Esophagus (tissue), 2 donors: ENCODE results near the gene APOBEC3H. TPM values are rescaled to one million over a fixed set of nuclear protein-coding genes. Genes with fewer than 3 reads are reported as not detected.
A peak's percentile ranks its signal among the peaks of the same experiment; 100 is the strongest.

Experiments used
- H3K27ac ChIP-seq, 2 donors: one replicate each; pipeline ENCODE4 v1.5.1; 2013; ENCODE audit warnings: low read depth in 2 of 2, mild to moderate bottlenecking in 2 of 2, inconsistent platforms in 1 of 2, low read length in 1 of 2, moderate library complexity in 1 of 2
- H3K27me3 ChIP-seq, 2 donors: one replicate each; pipeline ENCODE4 v1.6.1; 2013; ENCODE audit warnings: low read length in 2 of 2, control low read depth in 1 of 2, mild to moderate bottlenecking in 1 of 2; ENCODE audit not compliant: insufficient read depth in 2 of 2, control insufficient read depth in 1 of 2
- H3K36me3 ChIP-seq, 2 donors: one replicate each; pipeline ENCODE4 v1.6.1; 2013; ENCODE audit warnings: low read length in 1 of 2; ENCODE audit not compliant: control insufficient read depth in 2 of 2, insufficient read depth in 2 of 2
- H3K4me1 ChIP-seq, 2 donors: one replicate each; pipeline ENCODE4 v1.6.1; 2013; ENCODE audit warnings: low read length in 1 of 2; ENCODE audit not compliant: control insufficient read depth in 2 of 2, insufficient read depth in 2 of 2
- H3K4me3 ChIP-seq, 2 donors: one replicate each; pipeline ENCODE4 v1.5.1; 2013; ENCODE audit warnings: low read length in 2 of 2, mild to moderate bottlenecking in 2 of 2, low read depth in 1 of 2, moderate library complexity in 1 of 2
- H3K9me3 ChIP-seq, 2 donors: one replicate each; pipeline ENCODE4 v1.6.1; 2013; ENCODE audit warnings: mild to moderate bottlenecking in 2 of 2, low read depth in 1 of 2, low read length in 1 of 2, moderate library complexity in 1 of 2; ENCODE audit not compliant: control insufficient read depth in 2 of 2, insufficient read depth in 1 of 2
- WGBS, 2 donors: extraction: QIAGEN DNeasy Blood & Tissue Kit; methylation state at CpG; one replicate each; pipeline ENCODE4 v1.1.7; 2013; 5-methylcytosine and 5-hydroxymethylcytosine counted together
- polyA plus RNA-seq, 2 donors: library from polyadenylated mRNA; stranded (reverse); fragments of 200-250 nt; gene quantifications; one replicate each; pipeline ENCODE4 v1.2.3, GENCODE V29; 2013
- donor health status: healthy with polysubstance abuse.
- donor health status: Bipolar disorder and iron deficiency.

APOBEC3H gene
- polyA plus RNA-seq, 2 donors = 0.20 to 0.51 TPM

DNA sequence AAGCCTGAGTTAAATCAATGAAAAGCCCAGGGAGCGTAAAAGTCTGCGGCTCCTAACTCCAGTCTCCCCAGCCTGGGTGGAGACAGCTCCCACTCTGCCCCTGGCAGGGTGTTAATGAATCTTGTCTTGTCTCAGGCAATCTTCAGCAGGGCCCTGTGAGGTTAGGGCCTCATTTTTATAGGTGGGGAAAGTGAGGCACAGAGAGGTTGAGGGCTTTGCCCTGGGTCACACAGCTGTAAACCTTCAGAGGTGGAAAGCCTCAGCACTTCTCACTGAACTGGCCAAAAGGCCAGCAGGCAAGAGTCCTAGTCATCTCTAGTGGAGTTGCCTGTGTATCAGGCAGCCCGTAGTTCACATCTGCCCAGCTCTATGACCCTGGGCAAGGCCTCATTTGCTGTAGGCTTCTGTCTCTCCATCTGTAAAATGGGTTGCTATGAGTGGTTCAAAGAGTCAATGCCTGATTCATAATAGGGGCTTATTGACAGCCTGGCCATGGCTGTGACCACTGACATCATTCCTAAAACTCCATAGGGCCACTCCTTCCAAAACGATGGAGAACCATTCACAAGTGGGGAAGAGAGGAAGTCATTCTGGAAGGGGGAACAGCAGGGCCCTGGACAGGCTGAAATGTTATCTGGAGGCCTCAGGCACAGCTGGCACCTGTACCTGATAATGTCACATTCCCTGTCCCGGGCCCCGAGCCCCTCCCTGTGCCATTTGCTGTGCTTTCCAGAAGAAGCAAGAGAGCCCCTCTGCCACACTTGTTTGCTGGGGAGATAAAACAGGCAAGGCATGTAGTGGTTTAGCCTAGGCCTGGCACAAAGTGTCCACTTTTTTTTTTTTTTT lies 49.4 kb downstream of the APOBEC3H start:
- 49 to 57% methylated on average over 6 of the region's 6 CpGs for WGBS, 2 donors
- H3K27ac ChIP-seq = peak overlapping the region; percentile 90 to 92
- H3K4me1 ChIP-seq = peaks cover 10 to 12% of the 10 kb centered on the region in 2 donors
- H3K9me3 ChIP-seq = no peaks in the 10 kb centered on the region
- peak overlapping the region in 1 of 2 donors; percentile 76 for H3K4me3 ChIP-seq
- H3K36me3 ChIP-seq = peaks cover 0 to 6% of the 10 kb centered on the region in 2 donors
- H3K27me3 ChIP-seq = no peaks in the 10 kb centered on the region

DNA sequence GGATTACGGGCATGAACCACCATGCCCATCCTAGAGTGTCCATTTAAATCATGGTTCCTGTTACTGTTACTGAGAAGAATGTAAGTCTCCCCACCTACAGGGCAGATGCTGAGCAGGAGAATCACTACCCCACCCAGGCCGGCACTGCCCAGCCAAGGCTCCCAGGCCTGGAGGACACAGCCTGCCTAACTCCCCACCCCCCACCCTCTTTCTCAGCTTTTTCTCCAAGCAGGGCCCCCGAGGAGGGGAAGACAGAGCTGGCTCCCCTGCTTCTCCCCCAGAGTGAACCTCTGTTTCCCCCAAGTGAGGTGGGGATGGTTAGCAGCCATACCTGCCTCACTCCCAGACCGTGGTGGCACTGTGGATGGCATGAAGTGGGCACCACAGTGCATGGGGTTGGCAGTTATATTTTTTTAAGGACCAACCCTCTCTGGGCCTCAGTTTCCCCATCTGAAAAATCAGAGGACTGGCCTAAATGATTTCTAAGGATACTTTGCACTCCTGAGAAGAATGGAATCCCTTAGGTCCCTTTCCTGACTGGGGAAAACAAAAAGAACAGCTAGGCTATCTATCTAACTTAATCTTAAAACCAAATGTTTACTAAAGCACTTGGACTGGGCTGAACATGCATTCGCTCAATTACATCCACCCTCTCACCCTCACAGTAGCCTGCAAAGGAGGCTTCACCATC lies 50.4 kb downstream of the APOBEC3H start:
- H3K4me1 ChIP-seq = peaks cover 10 to 12% of the 10 kb centered on the region in 2 donors
- WGBS, 2 donors = 78 to 86% methylated on average over 5 of the region's 5 CpGs
- no peaks in the 10 kb centered on the region for H3K27me3 ChIP-seq
- H3K9me3 ChIP-seq = no peaks in the 10 kb centered on the region
- H3K4me3 ChIP-seq = no peak overlapping the region
- peaks cover 0 to 3% of the 10 kb centered on the region in 2 donors for H3K36me3 ChIP-seq
- peak overlapping the region; percentile 36 to 92 for H3K27ac ChIP-seq

DNA sequence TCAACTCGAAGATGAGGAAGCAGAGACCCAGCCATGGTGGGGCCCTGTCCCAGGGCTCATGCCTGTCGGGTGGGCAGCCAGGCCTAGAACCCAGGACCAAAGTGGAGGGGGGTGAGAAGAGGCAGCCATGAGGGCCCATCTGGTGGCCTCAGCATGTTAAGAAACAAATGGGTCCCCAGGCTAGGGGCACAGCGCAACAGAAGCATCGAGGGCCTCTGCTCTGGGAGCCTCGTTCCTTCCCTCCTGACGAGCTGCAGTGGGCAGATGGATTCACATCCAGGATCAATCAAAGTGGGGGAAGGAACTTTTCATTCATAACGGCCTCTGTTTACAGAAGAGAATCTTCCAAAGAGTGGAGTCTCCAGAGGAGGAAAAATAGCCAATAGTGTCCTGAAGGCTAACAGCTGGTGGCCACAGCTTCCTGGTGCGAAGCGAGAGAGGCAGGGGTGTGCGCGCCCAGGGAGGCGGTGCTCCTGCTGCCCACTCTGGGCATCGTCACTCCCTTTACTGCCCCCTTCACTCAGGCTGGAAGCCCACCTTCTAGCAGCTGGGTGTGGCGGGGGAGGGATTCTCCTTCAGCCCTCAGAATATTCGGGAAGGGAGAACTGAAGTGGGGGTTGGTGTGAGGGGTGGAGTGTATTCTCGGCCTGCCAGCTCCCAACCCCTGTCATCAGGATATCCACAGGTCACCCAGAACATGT lies 51.1 kb downstream of the APOBEC3H start:
- Histone ChIP-seq H3K27me3 (no peaks in the 10 kb centered on the region), H3K36me3 (peaks cover 0 to 3% of the 10 kb centered on the region in 2 donors), H3K4me1 (peaks cover 10 to 16% of the 10 kb centered on the region in 2 donors), H3K4me3 (no peak overlapping the region), H3K27ac (peak overlapping the region; percentile 36 to 85), H3K9me3 (no peaks in the 10 kb centered on the region)
- WGBS, 2 donors = 69 to 72% methylated on average over 16 of the region's 16 CpGs

DNA sequence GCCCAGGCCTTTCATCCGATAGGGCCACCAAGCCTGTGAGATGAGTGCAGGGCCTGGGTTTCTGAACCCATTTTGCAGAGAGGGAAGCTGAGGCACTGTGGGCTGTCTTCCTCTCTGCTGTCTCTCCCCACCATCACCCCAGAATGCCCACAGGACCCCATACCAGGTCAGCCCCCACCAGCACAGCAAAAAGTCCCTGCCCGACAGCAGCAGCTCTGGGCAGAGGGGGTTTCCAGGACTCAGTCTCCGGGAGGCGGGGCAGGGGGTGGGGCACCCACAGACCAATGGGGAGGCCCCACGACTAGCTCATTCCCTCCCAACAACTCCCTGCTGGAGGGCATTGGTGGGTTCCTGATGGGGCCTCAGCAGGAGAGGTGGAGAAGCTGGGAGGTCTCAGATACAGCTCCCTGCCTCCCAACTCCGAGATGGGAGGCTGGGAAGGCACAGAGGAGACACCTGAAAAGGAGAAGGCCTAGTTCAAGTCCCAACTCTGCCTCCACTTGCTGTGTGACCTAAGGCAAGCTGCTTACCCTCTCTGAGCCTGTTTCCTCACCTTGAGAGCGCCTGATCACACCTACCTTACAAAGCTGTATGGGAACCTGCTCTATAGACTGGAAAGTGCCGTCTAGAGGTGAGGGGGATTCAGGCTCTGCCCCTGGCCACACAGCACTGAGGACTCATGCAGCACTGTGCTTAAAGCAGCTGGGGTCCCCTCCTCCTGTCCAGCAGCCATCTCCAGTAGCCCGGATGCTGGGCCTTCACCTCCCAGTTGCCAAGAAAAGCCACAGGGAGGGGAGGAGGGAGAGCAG lies 51.9 kb downstream of the APOBEC3H start:
- Histone ChIP-seq H3K27me3 (no peaks in the 10 kb centered on the region), H3K4me3 (no peak overlapping the region), H3K9me3 (no peaks in the 10 kb centered on the region), H3K4me1 (peaks cover 10 to 19% of the 10 kb centered on the region in 2 donors), H3K27ac (peak overlapping the region; percentile 36 to 85), H3K36me3 (peaks cover 0 to 3% of the 10 kb centered on the region in 2 donors)
- 60 to 71% methylated on average over 8 to 9 of the region's 9 CpGs for WGBS, 2 donors

DNA sequence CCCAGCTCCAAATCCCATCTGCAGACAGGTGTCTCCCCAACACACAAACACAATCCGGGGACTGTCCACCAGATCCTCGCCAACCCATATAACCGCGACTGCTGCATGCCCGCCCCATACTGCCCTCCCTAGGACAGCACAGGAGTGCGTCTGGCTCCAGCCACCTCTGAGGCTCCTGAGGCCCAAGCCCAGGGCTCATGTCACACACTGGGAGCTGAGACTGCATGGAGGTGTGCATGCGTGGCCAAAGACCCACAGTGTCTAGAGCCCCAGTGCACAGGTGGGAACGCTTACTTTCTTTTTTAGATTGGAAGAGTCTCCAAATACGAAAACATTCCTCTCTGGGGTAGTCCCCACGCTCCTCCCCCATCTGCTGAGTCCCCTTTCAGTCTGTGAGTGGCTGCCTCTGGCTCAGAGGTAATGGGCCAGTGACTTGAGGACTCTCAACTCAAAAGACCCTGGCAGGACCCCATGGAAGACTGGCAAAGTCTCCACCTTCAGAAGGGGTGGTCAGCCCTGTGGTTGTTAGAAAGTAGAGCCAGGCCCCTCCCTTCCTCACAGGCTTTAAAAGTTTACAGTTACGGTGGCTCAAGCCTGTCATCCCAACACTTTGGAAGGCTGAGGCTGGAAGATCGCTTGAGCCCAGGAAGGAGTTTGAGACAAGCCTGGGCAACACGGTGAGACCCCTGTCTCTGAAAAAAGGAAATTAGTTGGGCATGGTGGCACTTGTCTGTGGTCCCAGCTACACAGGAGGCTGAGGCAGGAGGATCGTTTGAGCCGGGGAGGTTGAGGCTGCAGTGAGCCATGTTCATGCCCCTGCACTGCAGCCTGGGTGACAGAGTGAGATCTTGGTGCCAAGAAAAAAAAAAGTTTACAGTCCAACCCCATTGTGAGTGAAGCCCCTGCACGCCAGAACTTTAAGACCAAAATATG lies 53.1 kb downstream of the APOBEC3H start:
- no peak overlapping the region for H3K4me3 ChIP-seq
- H3K9me3 ChIP-seq = no peaks in the 10 kb centered on the region
- H3K4me1 ChIP-seq = peaks cover 10 to 13% of the 10 kb centered on the region in 2 donors
- H3K27me3 ChIP-seq = no peaks in the 10 kb centered on the region
- 74 to 76% methylated on average over 16 of the region's 16 CpGs for WGBS, 2 donors
- peaks cover 0 to 3% of the 10 kb centered on the region in 2 donors for H3K36me3 ChIP-seq
- peak overlapping the region in 1 of 2 donors; percentile 93 for H3K27ac ChIP-seq

DNA sequence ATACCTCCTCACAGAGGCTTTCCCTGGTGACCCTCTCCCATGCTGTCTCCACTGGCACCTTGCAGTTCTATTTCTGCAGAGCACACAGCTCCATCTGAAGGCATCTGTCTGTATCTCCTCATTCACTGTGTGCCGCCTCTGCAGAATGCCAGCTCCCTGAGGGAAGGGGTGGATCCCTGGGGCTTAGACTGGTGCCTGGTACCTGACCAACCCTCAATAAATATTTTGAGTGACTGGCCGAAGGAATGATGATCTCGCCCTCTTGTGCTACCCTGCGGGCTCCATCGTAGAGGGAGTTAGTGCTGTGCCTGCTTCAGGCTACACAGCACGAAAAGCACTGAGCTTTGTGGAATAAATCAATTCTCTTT lies 53.8 kb downstream of the APOBEC3H start:
- H3K27ac ChIP-seq = peak overlapping the region; percentile 90 to 93
- H3K9me3 ChIP-seq = no peaks in the 10 kb centered on the region
- 48 to 51% methylated on average over 6 of the region's 6 CpGs for WGBS, 2 donors
- peaks cover 10 to 13% of the 10 kb centered on the region in 2 donors for H3K4me1 ChIP-seq
- H3K36me3 ChIP-seq = peaks cover 0 to 3% of the 10 kb centered on the region in 2 donors
- H3K27me3 ChIP-seq = no peaks in the 10 kb centered on the region
- no peak overlapping the region for H3K4me3 ChIP-seq

DNA sequence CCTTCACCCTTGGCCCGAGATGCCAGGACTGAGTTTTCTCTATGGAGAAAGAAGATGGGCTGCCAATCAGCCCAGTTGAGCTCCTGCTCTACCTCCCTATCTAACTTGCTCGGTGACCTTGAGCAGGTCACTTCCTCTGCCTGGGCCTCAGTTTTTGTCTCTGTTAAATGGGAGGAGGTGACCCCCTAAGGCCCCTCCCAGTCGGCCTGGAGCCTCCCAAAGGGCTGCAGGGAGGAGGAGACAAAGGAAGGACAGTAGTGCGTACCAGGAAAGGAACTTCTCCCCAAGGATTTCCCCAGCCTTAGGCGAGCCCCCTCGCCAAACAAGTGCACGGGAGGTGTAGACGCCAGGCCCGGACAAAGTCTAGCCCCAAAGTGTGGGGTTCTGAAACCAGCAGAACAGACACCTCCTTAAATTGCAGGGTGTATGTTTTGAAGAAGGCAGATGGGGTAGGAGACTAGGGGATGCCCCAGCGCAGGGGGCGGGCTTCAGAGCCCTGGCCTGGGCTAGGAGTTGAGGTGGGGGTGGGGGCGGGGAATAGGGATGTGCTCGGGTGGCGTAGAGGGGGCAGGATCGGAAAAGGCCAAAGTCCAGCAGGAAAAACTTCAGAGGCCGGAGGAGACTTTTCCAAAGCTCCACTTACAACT lies 54.4 kb downstream of the APOBEC3H start:
- H3K36me3 ChIP-seq = peaks cover 0 to 3% of the 10 kb centered on the region in 2 donors
- H3K9me3 ChIP-seq = no peaks in the 10 kb centered on the region
- peak overlapping the region; percentile 70 to 78 for H3K4me3 ChIP-seq
- peaks cover 10 to 13% of the 10 kb centered on the region in 2 donors for H3K4me1 ChIP-seq
- WGBS, 2 donors = 30 to 44% methylated on average over 16 of the region's 16 CpGs
- peak overlapping the region; percentile 90 to 93 for H3K27ac ChIP-seq
- H3K27me3 ChIP-seq = no peaks in the 10 kb centered on the region

DNA sequence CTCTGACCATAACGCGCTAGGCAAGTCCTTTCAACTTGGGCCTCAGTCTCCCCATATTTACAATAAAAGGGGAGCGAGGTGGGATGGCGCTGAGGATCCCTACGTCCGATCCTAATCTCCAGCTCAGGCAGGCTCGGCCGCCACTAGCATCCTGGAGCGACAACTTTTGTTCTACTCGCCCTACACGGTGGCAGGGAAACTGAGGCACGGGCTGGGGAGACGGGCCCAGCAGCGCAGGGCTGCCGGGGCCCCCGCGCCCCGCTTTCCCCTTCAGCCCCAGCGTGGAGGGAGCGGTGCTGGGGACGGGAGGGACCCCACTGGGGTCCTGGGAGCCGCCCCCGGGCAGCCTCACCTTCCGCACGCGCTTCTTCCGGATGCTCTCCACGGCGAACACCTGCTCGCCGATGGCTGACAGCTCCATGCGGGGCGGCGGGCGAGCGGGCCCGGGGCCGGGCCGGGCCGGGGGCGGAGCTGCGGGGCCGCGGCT lies 55.0 kb downstream of the APOBEC3H start:
- WGBS, 2 donors = 6 to 13% methylated on average over 26 to 44 of the region's 44 CpGs
- H3K36me3 ChIP-seq = peaks cover 0 to 3% of the 10 kb centered on the region in 2 donors
- peak overlapping the region; percentile 70 to 78 for H3K4me3 ChIP-seq
- H3K9me3 ChIP-seq = no peaks in the 10 kb centered on the region
- no peaks in the 10 kb centered on the region for H3K27me3 ChIP-seq
- H3K27ac ChIP-seq = peak overlapping the region; percentile 90 to 93
- H3K4me1 ChIP-seq = peaks cover 10 to 13% of the 10 kb centered on the region in 2 donors
